ENCODE results near the gene ACE. TPM values are rescaled to one million over a fixed set of nuclear protein-coding genes. Genes with fewer than 3 reads are reported as not detected.

Gene ACE
- 0.91 and 0.97 TPM in 2 replicates for total RNA-seq

GRCh38 chr17:63476854-63477479 is at the start of gene ACE:
ACE (plus strand) TSS chr17:63477061; CDS start chr17:63477095, 34 bp downstream.

GRCh38 chr17:63445954-63446752 is 30.7 kb upstream of the ACE start, which contains the start of gene CYB561:
CYB561 (minus strand) TSS chr17:63446306; CDS start chr17:63437547, 8,759 bp downstream.

GRCh38 chr17:63523253-63523855 is 46.5 kb downstream of the ACE start, which contains the start of gene KCNH6:
KCNH6 (plus strand) TSS chr17:63523358; CDS start chr17:63523414, 56 bp downstream.

Other genes with a start within 250 kb of the ACE start
- gene CYB561, start 30.8 kb upstream of the ACE start, total RNA-seq: 16.2 and 17.0 TPM in 2 replicates
- gene KCNH6, start 46.3 kb downstream of the ACE start, total RNA-seq: not detected in 2 replicates
- 25.7 and 28.6 TPM in 2 replicates for gene DCAF7, start 73.4 kb downstream of the ACE start, total RNA-seq
- gene TACO1, start 123.8 kb downstream of the ACE start, total RNA-seq: 16.9 and 19.1 TPM in 2 replicates
- gene MAP3K3, start 145.4 kb downstream of the ACE start, total RNA-seq: 32.3 and 33.9 TPM in 2 replicates
- gene LIMD2, start 223.1 kb downstream of the ACE start, total RNA-seq: 2.2 and 2.7 TPM in 2 replicates